ENCODE measurements around the gene STOML1. TPM values are rescaled to one million over a fixed set of nuclear protein-coding genes. Genes with fewer than 3 reads are reported as not detected.

STOML1 gene
- polyA plus RNA-seq, 2 of the 4 experiments (the other 2 are of a cell fraction) = 4.3 to 4.9 TPM

GRCh38 chr15:74025436-74025835, 33.3 kb upstream of the STOML1 start:
- ChIA-PET CTCF (interaction anchor here (0.5 to 2.8 kb wide), 4 partner anchors 12 to 297 kb away, joined by 3 to 15 read pairs (median 3); no protein-coding TSS in a partner anchor), POLR2A (no interaction called here)
- Histone ChIP-seq H3K4me1 (no peaks in the 10 kb centered on the region), H3K9me3 (no peaks in the 10 kb centered on the region), H3K27ac (no peak overlapping the region), H3K4me2 (no peak overlapping the region), H3K4me3 (no peak overlapping the region)
- 92% methylated on average over 5 of the region's 5 CpGs for WGBS (ENCODE audit: missing lambda C conversion rate)
- DNase-seq (ENCODE audit: low read depth in 1 of 2, low spot score in 1 of 2) = no peak
- no peak for ATAC-seq
- TF ChIP-seq ESRRA (IDR thresholded peaks at IDR 0.05; ENCODE audit: borderline replicate concordance, low read length) (no peak), HDAC2 (IDR thresholded peaks at IDR 0.05) (no peak), MYC (IDR thresholded peaks at IDR 0.05; ENCODE audit: borderline replicate concordance, low read length) (no peak)
- no peak for FAIRE-seq

DNA sequence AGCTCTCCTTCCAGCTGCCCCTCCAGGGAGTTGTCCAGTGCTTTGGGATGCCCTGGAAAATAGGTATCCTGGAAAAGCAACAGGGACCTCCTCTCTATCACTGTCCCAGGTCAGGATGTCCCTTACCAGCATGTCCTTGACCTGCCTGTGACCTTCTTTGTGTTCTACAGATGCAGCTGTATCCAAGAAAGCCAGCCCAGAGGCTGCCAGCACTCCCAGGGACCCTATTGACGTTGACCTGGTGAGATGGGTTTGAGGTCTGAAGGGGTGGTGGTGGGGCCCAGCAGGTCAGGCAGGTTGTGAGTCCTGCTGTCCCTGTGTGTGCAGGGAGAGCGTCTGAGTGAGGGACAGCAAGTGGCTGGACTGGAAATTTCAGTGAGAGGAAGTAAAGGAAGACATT, 32.6 kb upstream of the STOML1 start:
- TF ChIP-seq NFE2L2 (conservative IDR thresholded peaks at IDR 0.05; ENCODE audit: low read length) (no peak), RARB (CRISPR knock-in tag; IDR thresholded peaks at IDR 0.05) (no peak), JUN (IDR thresholded peaks at IDR 0.05) (no peak), ESRRA (IDR thresholded peaks at IDR 0.05; ENCODE audit: borderline replicate concordance, low read length) (no peak), TFCP2L1 (CRISPR knock-in tag; IDR thresholded peaks at IDR 0.05) (no peak)
- TF ChIP-seq, protein P1, sequence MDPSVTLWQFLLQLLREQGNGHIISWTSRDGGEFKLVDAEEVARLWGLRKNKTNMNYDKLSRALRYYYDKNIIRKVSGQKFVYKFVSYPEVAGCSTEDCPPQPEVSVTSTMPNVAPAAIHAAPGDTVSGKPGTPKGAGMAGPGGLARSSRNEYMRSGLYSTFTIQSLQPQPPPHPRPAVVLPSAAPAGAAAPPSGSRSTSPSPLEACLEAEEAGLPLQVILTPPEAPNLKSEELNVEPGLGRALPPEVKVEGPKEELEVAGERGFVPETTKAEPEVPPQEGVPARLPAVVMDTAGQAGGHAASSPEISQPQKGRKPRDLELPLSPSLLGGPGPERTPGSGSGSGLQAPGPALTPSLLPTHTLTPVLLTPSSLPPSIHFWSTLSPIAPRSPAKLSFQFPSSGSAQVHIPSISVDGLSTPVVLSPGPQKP (IDR thresholded peaks at IDR 0.05; ENCODE audit: low read depth, low read length) = no peak
- ChIA-PET CTCF (interaction anchor here (0.9 to 2.8 kb wide), 4 partner anchors 13 to 59 kb away, joined by 3 to 15 read pairs (median 4); no protein-coding TSS in a partner anchor), POLR2A (no interaction called here)
- no peaks in the 10 kb centered on the region for H3K9me3 ChIP-seq
- H3K4me2 ChIP-seq = no peak overlapping the region
- DNase-seq (ENCODE audit: low read depth in 1 of 2, low spot score in 1 of 2) (no peak), FAIRE-seq (no peak), ATAC-seq (no peak)
- H3K4me1 ChIP-seq = no peaks in the 10 kb centered on the region
- WGBS (ENCODE audit: missing lambda C conversion rate) = 100% methylated on average over 1 of the region's 2 CpGs
- H3K27ac ChIP-seq = no peak overlapping the region
- H3K4me3 ChIP-seq = no peak overlapping the region

GRCh38 chr15:74022706-74023470, 30.8 kb upstream of the STOML1 start:
- POLR2A ChIA-PET = no interaction called here
- TF ChIP-seq NR3C1 (IDR thresholded peaks at IDR 0.05) (no peak), RAD21 (conservative IDR thresholded peaks at IDR 0.05 in 1 of 2, IDR thresholded peaks at IDR 0.05 in 1 of 2) (no peak), HMGXB4 (CRISPR knock-in tag; IDR thresholded peaks at IDR 0.05; ENCODE audit: borderline replicate concordance) (no peak), KDM5A (IDR thresholded peaks at IDR 0.05) (no peak), PHF8 (IDR thresholded peaks at IDR 0.05; ENCODE audit: borderline replicate concordance, low read depth) (no peak), HOXB5 (CRISPR knock-in tag; IDR thresholded peaks at IDR 0.05) (no peak), ESRRA (IDR thresholded peaks at IDR 0.05; ENCODE audit: borderline replicate concordance, low read length) (no peak), JUNB (IDR thresholded peaks at IDR 0.05) (no peak), CTCF (IDR thresholded peaks at IDR 0.05) (no peak), CBX8 (IDR thresholded peaks at IDR 0.05) (no peak), MAX (IDR thresholded peaks at IDR 0.05) (no peak), BHLHE40 (IDR thresholded peaks at IDR 0.05; ENCODE audit: low read depth, low read length) (no peak), GATA3 (IDR thresholded peaks at IDR 0.05; ENCODE audit: borderline replicate concordance) (no peak), FOXS1 (CRISPR knock-in tag; IDR thresholded peaks at IDR 0.05) (no peak), TP53 (CRISPR knock-in tag; IDR thresholded peaks at IDR 0.05) (no peak), CHD2 (IDR thresholded peaks at IDR 0.05; ENCODE audit: low read length, partially characterized antibody) (no peak)
- TF ChIP-seq, protein P2, sequence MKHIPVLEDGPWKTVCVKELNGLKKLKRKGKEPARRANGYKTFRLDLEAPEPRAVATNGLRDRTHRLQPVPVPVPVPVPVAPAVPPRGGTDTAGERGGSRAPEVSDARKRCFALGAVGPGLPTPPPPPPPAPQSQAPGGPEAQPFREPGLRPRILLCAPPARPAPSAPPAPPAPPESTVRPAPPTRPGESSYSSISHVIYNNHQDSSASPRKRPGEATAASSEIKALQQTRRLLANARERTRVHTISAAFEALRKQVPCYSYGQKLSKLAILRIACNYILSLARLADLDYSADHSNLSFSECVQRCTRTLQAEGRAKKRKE (CRISPR knock-in tag; IDR thresholded peaks at IDR 0.05; ENCODE audit: low read depth) = no peak
- CTCF ChIA-PET = interaction anchor here (1.0 kb wide), 1 partner anchor 25 kb away, joined by 3 read pairs; no protein-coding TSS in a partner anchor
- no peak overlapping the region for H3K4me3 ChIP-seq
- ATAC-seq (no peak), FAIRE-seq (no peak), DNase-seq (ENCODE audit: low read depth in 1 of 2, low spot score in 1 of 2) (no peak)
- no peak overlapping the region for H3K27ac ChIP-seq
- H3K9me3 ChIP-seq = no peaks in the 10 kb centered on the region
- no peaks in the 10 kb centered on the region for H3K4me1 ChIP-seq
- 96% methylated on average over 55 of the region's 66 CpGs for WGBS (ENCODE audit: missing lambda C conversion rate)
- H3K4me2 ChIP-seq = no peak overlapping the region
